ENCODE measurements around the gene HS3ST4. TPM values are rescaled to one million over a fixed set of nuclear protein-coding genes. Genes with fewer than 3 reads are reported as not detected.

HS3ST4 gene
- polyA plus RNA-seq, 1 donor from 2014 or later, result 13.0 TPM

DNA sequence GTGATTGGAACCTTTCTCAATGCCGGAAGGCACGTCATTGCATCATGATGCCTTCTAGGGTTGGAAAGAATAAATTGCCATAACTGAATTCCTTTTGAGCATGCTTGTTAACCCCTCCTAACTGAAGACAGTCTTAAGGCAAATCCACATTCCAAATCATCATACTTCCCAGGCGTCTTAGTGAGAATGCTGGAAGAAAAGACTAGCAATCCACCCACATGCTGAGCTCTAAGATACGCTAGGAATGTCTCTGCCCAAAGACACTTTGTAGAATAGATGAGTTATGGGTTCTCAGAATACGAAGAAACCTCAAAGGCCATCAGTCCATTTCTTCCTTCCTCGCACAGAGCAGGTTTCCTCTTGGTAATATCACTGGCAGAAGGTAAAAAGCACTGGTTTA lies 486.5 kb downstream of the HS3ST4 start:
- no peaks in the 10 kb centered on the region for H4K20me1 ChIP-seq (ENCODE audit: insufficient read depth)
- TF ChIP-seq RAD21 (conservative IDR thresholded peaks at IDR 0.05), result no peak
- H3K4me3 ChIP-seq (ENCODE audit: low read length), result no peak overlapping the region
- no peak overlapping the region for H3K9ac ChIP-seq (ENCODE audit: low read length)
- no peak overlapping the region for H3K27ac ChIP-seq (ENCODE audit: low read length)
- no peaks in the 10 kb centered on the region for H3K9me2 ChIP-seq (ENCODE audit: insufficient read depth, low read length)
- no peak overlapping the region for H3K4me2 ChIP-seq (ENCODE audit: low read length)
- H3K9me3 ChIP-seq (ENCODE audit: low read length), result no peaks in the 10 kb centered on the region
- H2AFZ ChIP-seq (ENCODE audit: low read depth, low read length), result no peak overlapping the region
- no peaks in the 10 kb centered on the region for H3K36me3 ChIP-seq (ENCODE audit: insufficient read depth, low read length)
- H3K79me2 ChIP-seq (replicated peaks; ENCODE audit: insufficient read depth, low read length), result no peaks in the 10 kb centered on the region
- H3F3A ChIP-seq (ENCODE audit: insufficient read depth, low read length, poor library complexity, severe bottlenecking), result no peaks in the 10 kb centered on the region
- no peaks in the 10 kb centered on the region for H3K27me3 ChIP-seq (ENCODE audit: insufficient read depth, low read depth, low read length)

DNA sequence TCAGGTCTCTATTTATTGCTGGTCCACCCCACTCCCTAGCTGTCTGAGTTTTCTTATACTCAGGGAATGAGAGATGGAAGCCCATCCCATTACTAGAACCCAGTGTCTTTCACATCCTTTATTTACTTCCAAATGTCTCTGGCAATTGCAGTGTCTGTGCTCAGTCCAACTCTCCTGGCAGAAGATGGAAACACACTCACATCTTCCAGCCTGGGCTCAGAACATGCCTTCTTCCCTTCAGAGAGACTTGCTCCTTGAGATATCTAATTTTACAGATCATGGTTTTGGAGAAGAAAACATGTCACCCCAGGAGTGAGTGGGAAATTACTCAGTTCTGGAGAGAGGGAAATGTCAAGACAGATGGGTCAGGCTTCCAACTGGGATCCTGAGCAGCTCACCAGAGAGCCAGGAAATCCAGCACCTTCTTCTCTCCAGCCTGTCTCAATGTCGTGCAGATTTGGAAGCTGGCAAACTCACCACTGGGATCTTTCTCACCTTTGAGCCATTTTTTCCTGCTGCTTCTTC lies 494.4 kb downstream of the HS3ST4 start:
- no peaks in the 10 kb centered on the region for H4K20me1 ChIP-seq (ENCODE audit: insufficient read depth)
- no peaks in the 10 kb centered on the region for H3K36me3 ChIP-seq (ENCODE audit: insufficient read depth, low read length)
- H3K9ac ChIP-seq (ENCODE audit: low read length), result no peak overlapping the region
- TF ChIP-seq, protein P1, sequence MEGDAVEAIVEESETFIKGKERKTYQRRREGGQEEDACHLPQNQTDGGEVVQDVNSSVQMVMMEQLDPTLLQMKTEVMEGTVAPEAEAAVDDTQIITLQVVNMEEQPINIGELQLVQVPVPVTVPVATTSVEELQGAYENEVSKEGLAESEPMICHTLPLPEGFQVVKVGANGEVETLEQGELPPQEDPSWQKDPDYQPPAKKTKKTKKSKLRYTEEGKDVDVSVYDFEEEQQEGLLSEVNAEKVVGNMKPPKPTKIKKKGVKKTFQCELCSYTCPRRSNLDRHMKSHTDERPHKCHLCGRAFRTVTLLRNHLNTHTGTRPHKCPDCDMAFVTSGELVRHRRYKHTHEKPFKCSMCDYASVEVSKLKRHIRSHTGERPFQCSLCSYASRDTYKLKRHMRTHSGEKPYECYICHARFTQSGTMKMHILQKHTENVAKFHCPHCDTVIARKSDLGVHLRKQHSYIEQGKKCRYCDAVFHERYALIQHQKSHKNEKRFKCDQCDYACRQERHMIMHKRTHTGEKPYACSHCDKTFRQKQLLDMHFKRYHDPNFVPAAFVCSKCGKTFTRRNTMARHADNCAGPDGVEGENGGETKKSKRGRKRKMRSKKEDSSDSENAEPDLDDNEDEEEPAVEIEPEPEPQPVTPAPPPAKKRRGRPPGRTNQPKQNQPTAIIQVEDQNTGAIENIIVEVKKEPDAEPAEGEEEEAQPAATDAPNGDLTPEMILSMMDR (IDR thresholded peaks at IDR 0.05; ENCODE audit: poor library complexity, severe bottlenecking), result no peak
- TF ChIP-seq MXI1 (conservative IDR thresholded peaks at IDR 0.05; ENCODE audit: poor library complexity, severe bottlenecking) (no peak), POLR2AphosphoS5 (IDR thresholded peaks at IDR 0.05) (no peak), RAD21 (conservative IDR thresholded peaks at IDR 0.05) (no peak), TAF1 (IDR thresholded peaks at IDR 0.05; ENCODE audit: low read depth) (no peak), SMC3 (conservative IDR thresholded peaks at IDR 0.05; ENCODE audit: poor library complexity) (no peak), EP300 (conservative IDR thresholded peaks at IDR 0.05; ENCODE audit: poor library complexity, severe bottlenecking) (no peak), EZH2 (IDR thresholded peaks at IDR 0.05; ENCODE audit: borderline replicate concordance, insufficient read depth, low read length, poor library complexity, severe bottlenecking) (no peak)
- TF ChIP-seq, protein P2, sequence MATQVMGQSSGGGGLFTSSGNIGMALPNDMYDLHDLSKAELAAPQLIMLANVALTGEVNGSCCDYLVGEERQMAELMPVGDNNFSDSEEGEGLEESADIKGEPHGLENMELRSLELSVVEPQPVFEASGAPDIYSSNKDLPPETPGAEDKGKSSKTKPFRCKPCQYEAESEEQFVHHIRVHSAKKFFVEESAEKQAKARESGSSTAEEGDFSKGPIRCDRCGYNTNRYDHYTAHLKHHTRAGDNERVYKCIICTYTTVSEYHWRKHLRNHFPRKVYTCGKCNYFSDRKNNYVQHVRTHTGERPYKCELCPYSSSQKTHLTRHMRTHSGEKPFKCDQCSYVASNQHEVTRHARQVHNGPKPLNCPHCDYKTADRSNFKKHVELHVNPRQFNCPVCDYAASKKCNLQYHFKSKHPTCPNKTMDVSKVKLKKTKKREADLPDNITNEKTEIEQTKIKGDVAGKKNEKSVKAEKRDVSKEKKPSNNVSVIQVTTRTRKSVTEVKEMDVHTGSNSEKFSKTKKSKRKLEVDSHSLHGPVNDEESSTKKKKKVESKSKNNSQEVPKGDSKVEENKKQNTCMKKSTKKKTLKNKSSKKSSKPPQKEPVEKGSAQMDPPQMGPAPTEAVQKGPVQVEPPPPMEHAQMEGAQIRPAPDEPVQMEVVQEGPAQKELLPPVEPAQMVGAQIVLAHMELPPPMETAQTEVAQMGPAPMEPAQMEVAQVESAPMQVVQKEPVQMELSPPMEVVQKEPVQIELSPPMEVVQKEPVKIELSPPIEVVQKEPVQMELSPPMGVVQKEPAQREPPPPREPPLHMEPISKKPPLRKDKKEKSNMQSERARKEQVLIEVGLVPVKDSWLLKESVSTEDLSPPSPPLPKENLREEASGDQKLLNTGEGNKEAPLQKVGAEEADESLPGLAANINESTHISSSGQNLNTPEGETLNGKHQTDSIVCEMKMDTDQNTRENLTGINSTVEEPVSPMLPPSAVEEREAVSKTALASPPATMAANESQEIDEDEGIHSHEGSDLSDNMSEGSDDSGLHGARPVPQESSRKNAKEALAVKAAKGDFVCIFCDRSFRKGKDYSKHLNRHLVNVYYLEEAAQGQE (IDR thresholded peaks at IDR 0.05; ENCODE audit: borderline replicate concordance), result no peak
- no peaks in the 10 kb centered on the region for H3K9me2 ChIP-seq (ENCODE audit: insufficient read depth, low read length)
- no peak overlapping the region for H3K4me2 ChIP-seq (ENCODE audit: low read length)
- H3F3A ChIP-seq (ENCODE audit: insufficient read depth, low read length, poor library complexity, severe bottlenecking), result no peaks in the 10 kb centered on the region
- no peak overlapping the region for H3K4me3 ChIP-seq (ENCODE audit: low read length)
- no peaks in the 10 kb centered on the region for H3K27me3 ChIP-seq (ENCODE audit: insufficient read depth, low read depth, low read length)
- no peaks in the 10 kb centered on the region for H3K9me3 ChIP-seq (ENCODE audit: low read length)
- H3K27ac ChIP-seq (ENCODE audit: low read length), result no peak overlapping the region
- H3K79me2 ChIP-seq (replicated peaks; ENCODE audit: insufficient read depth, low read length), result no peaks in the 10 kb centered on the region
- H2AFZ ChIP-seq (ENCODE audit: low read depth, low read length), result no peak overlapping the region

Small RNA genes lying within 50 kb of the gene (small RNA-seq; reads per million reads assigned to genes)
- gene HMGN2P3 (0 reads per million in 3 experiments), gene MIR548W (0 reads per million in 3 experiments), gene RNA5SP405 (0 reads per million in 3 experiments)

All from neural cell (in vitro differentiated cells).